Measurements from ENCODE around the gene SERPINA4.

DNA sequence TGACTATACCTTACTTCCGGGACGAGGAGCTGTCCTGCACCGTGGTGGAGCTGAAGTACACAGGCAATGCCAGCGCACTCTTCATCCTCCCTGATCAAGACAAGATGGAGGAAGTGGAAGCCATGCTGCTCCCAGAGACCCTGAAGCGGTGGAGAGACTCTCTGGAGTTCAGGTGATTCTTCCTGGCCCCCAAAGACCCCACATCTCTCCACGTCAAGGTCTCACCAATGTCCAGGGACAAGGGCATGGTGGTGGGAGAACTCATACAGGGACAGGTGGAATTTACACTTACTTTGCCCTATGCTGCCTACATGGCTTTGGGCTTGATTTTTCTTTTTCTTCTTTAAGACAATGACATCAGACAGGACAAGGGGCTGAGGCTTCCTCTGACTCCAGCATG, 58.1 kb downstream of the SERPINA4 start:
- TF ChIP-seq POLR2A (IDR thresholded peaks at IDR 0.05; ENCODE audit: low read depth, low read length), result no peak
- no peak for TF ChIP-seq TAF1 (IDR thresholded peaks at IDR 0.05; ENCODE audit: borderline replicate concordance, low read depth, low read length)

Measured in GM12892 (cell line).